Measurements from ENCODE around the gene WIPI1.

WIPI1 gene

DNA sequence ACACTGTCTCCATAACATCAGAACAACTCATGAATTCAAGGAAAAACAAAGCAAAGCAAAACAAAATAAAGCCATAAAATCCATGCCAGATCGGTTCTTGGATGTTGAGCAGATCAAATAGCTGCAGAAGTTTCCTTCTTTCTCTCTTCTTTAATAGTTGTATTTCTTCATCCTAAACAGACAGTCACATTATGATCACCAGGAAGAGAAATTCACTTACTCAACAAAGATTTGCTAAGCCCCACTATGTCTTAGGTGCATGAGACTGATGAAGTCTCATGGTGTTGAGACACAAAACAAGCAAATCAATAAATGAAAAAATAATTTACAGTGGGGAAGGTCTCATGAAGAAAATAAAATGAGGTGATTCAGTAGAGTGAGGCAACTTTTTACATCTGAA, 72.8 kb downstream of the WIPI1 start:
- TF ChIP-seq GABPA (IDR thresholded peaks at IDR 0.05; ENCODE audit: low read depth) (no peak), SPI1 (IDR thresholded peaks at IDR 0.05; ENCODE audit: borderline replicate concordance, low read depth) (no peak), POLR2AphosphoS5 (IDR thresholded peaks at IDR 0.05; ENCODE audit: low read depth) (no peak)
- TF ChIP-seq, protein P1, sequence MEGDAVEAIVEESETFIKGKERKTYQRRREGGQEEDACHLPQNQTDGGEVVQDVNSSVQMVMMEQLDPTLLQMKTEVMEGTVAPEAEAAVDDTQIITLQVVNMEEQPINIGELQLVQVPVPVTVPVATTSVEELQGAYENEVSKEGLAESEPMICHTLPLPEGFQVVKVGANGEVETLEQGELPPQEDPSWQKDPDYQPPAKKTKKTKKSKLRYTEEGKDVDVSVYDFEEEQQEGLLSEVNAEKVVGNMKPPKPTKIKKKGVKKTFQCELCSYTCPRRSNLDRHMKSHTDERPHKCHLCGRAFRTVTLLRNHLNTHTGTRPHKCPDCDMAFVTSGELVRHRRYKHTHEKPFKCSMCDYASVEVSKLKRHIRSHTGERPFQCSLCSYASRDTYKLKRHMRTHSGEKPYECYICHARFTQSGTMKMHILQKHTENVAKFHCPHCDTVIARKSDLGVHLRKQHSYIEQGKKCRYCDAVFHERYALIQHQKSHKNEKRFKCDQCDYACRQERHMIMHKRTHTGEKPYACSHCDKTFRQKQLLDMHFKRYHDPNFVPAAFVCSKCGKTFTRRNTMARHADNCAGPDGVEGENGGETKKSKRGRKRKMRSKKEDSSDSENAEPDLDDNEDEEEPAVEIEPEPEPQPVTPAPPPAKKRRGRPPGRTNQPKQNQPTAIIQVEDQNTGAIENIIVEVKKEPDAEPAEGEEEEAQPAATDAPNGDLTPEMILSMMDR (IDR thresholded peaks at IDR 0.05; ENCODE audit: insufficient read depth, low read length) = no peak
- TF ChIP-seq, protein P2, sequence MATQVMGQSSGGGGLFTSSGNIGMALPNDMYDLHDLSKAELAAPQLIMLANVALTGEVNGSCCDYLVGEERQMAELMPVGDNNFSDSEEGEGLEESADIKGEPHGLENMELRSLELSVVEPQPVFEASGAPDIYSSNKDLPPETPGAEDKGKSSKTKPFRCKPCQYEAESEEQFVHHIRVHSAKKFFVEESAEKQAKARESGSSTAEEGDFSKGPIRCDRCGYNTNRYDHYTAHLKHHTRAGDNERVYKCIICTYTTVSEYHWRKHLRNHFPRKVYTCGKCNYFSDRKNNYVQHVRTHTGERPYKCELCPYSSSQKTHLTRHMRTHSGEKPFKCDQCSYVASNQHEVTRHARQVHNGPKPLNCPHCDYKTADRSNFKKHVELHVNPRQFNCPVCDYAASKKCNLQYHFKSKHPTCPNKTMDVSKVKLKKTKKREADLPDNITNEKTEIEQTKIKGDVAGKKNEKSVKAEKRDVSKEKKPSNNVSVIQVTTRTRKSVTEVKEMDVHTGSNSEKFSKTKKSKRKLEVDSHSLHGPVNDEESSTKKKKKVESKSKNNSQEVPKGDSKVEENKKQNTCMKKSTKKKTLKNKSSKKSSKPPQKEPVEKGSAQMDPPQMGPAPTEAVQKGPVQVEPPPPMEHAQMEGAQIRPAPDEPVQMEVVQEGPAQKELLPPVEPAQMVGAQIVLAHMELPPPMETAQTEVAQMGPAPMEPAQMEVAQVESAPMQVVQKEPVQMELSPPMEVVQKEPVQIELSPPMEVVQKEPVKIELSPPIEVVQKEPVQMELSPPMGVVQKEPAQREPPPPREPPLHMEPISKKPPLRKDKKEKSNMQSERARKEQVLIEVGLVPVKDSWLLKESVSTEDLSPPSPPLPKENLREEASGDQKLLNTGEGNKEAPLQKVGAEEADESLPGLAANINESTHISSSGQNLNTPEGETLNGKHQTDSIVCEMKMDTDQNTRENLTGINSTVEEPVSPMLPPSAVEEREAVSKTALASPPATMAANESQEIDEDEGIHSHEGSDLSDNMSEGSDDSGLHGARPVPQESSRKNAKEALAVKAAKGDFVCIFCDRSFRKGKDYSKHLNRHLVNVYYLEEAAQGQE (IDR thresholded peaks at IDR 0.05; ENCODE audit: insufficient replicate concordance, low read depth) = no peak
- Histone ChIP-seq H3K4me3 (replicated peaks; ENCODE audit: insufficient read depth, low read length) (no peak overlapping the region), H3K27ac (replicated peaks) (peak overlapping the region; percentile 47), H3K27me3 (ENCODE audit: insufficient read depth, poor library complexity, severe bottlenecking) (no peaks in the 10 kb centered on the region)
- DNase-seq (ENCODE audit: low read depth in 1 of 2, low spot score in 1 of 2) = no peak

DNA sequence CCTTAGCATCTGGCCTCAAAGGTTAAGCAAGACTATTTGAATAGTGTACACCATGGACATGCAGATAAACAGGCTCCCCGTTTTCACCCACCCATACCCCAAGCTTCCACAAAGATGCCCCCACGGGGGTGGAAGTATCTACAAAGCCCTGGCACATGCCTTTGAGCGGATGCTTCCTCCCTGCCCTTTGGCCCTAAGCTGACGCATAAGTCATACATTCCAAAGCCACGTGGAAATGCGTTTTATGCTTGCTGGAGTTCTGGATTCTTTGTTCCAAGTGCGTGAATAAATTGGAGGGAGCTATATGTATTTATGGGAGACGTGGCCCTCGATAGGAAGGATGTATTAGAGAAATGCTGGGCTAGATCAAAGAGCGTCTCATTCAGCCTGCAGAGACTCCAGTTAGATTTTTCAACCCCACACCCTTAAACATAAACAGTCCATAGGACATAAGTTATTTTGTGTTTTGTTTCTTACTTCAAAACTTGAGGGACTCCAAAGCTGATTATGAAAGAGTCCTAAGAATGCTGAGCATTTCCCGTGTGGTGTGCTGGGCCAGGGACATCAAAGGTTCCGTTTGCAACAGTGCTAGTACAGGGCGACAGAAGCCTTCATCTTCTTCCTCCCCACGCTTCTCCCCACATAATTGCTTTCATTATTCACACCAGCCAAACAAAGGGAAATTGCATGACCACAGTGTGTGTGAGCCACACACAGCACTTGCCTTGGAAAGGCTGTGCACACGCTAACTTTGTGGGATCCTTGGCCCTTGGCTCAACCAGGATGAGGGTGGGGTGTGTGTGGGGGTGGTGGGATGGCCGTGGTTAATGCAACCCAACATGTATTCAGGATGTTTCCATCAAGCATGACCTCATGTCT, 73.6 kb downstream of the WIPI1 start:
- Histone ChIP-seq H3K4me3 (replicated peaks; ENCODE audit: insufficient read depth, low read length) (no peak overlapping the region), H3K27ac (replicated peaks) (peak overlapping the region; percentile 47), H3K27me3 (ENCODE audit: insufficient read depth, poor library complexity, severe bottlenecking) (no peaks in the 10 kb centered on the region)
- TF ChIP-seq, protein P1 (IDR thresholded peaks at IDR 0.05; ENCODE audit: insufficient read depth, low read length) = no peak
- no peak for TF ChIP-seq GABPA (IDR thresholded peaks at IDR 0.05; ENCODE audit: low read depth)
- peak; percentile 45 to 47 for DNase-seq (ENCODE audit: low read depth in 1 of 2, low spot score in 1 of 2)

DNA sequence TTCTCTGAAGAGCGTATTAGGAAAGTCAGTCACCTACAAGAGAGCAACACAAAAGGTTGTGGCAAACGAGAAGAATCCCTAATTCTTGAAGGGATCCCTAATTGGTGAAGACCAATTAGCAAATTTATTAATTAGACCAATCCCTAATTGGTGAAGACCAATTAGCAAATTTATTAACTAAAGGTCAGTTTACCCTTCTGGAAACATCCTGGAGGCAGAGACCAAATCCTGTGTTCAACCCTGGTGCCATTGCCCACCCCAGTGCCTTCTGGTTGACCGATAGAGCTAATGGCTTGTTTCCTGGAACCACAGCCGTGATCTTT, 74.2 kb downstream of the WIPI1 start:
- Histone ChIP-seq H3K27ac (replicated peaks) (no peak overlapping the region), H3K4me3 (replicated peaks; ENCODE audit: insufficient read depth, low read length) (no peak overlapping the region), H3K27me3 (ENCODE audit: insufficient read depth, poor library complexity, severe bottlenecking) (no peaks in the 10 kb centered on the region)
- no peak for DNase-seq (ENCODE audit: low read depth in 1 of 2, low spot score in 1 of 2)
- TF ChIP-seq GABPA (IDR thresholded peaks at IDR 0.05; ENCODE audit: low read depth) (no peak), SPI1 (IDR thresholded peaks at IDR 0.05; ENCODE audit: borderline replicate concordance, low read depth) (no peak), POLR2AphosphoS5 (IDR thresholded peaks at IDR 0.05; ENCODE audit: low read depth) (no peak)
- TF ChIP-seq, protein P1 (IDR thresholded peaks at IDR 0.05; ENCODE audit: insufficient read depth, low read length) = no peak
- TF ChIP-seq, protein P2 (IDR thresholded peaks at IDR 0.05; ENCODE audit: insufficient replicate concordance, low read depth) = no peak

All from HL-60 (cell line).